Measurements from ENCODE around the gene PPP6R3.
"Not testable (repeated sequence)": the region's sequence is repeated elsewhere in the genome, so short reads cannot be mapped to it uniquely, and the experiment has no call there.

DNA sequence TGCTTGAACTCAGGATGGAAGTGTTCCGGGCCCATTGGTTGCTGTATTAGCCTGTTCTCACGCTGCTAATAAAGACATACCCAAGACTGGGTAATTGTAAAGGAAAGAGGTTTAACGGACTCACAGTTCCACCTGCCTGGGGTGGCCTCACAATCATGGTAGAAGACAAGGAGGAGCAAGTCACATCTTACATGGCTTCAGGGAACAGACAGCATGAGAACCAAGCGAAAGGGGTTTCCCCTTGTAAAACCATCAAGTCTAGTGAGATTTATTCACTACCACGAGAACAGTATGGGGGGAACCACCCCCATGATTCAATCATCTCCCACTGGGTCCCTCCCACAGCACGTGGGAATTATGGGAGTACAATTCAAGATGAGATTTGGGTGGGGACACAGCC lies 12.6 kb upstream of the PPP6R3 start:
- TF ChIP-seq, protein P1, sequence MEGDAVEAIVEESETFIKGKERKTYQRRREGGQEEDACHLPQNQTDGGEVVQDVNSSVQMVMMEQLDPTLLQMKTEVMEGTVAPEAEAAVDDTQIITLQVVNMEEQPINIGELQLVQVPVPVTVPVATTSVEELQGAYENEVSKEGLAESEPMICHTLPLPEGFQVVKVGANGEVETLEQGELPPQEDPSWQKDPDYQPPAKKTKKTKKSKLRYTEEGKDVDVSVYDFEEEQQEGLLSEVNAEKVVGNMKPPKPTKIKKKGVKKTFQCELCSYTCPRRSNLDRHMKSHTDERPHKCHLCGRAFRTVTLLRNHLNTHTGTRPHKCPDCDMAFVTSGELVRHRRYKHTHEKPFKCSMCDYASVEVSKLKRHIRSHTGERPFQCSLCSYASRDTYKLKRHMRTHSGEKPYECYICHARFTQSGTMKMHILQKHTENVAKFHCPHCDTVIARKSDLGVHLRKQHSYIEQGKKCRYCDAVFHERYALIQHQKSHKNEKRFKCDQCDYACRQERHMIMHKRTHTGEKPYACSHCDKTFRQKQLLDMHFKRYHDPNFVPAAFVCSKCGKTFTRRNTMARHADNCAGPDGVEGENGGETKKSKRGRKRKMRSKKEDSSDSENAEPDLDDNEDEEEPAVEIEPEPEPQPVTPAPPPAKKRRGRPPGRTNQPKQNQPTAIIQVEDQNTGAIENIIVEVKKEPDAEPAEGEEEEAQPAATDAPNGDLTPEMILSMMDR (IDR thresholded peaks at IDR 0.05), result not testable (repeated sequence)
- not testable (repeated sequence) for TF ChIP-seq POLR2A (IDR thresholded peaks at IDR 0.05)

Data from uterus (tissue), 2 donors.